ENCODE data around the gene PLXND1.

PLXND1 gene

DNA sequence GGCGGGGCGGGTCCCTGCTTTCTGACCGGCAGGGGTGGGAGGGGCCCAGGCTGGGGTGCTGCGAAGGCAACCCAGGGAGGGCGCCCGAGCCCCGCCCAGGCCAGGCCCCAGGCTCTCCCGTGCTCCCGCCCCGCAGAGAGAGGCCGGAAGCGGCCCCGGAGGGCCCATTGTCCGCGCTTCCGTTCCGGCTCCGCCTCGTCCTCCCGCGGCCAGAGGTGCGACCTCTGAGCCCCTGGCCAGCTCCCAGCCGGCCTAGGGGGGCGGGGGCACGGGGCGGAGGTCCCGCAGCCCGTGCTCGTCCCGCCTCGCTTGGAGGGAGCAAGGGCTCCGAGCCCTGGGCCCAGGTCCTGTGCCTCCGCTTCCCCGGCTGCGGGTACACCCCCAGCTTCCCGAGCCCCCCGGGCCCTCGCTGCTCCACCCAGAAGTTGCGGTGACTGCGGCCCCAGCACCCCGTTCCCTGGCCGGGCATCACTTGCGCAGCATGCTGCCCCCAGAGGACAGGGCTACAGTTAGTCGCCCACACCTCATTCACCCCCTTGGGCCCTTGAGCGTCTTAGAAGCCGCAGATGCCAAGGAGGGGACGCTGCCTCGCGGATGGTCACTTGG, 20.4 kb upstream of the PLXND1 start:
- DNase-seq: peak; percentile 74

DNA sequence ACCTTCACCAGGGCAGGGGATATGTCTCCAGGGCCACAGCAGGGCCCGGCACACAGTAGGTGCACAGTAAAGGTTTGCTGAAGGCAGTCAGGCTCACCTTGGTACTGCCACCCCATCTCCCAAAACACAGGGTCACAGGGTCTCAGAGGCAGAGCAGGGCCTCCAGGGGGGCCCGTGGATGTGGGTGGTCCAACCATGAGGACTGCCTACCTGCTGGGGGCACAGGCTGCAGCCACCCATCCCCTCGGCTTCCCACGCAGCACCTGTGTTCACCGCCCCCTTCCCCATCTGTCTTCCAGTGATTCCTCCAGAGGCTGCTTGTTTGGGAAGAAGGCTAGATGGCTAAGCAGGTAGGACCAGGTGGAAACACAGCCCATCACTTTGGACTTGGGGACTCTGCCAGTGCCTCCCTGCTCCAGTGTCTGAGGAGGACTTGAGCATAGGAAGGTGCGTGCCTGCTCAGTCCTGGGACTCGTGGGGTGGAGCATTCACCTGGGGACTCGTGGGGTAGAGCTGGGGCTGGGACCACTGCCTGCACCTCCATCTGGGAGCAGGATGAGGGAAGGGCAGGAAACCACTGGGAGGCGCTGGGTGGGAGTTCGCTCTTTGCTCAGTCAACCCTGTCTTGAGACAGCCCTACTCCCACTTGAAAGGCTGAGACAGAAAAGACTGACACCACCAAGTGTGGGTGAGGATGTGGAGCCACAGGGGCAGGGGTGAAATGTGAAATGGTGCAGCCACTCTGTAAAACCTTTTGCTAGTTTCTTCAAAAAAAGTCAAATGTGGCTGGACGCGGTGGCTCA, 18.8 kb upstream of the PLXND1 start:
- no peak for DNase-seq

DNA sequence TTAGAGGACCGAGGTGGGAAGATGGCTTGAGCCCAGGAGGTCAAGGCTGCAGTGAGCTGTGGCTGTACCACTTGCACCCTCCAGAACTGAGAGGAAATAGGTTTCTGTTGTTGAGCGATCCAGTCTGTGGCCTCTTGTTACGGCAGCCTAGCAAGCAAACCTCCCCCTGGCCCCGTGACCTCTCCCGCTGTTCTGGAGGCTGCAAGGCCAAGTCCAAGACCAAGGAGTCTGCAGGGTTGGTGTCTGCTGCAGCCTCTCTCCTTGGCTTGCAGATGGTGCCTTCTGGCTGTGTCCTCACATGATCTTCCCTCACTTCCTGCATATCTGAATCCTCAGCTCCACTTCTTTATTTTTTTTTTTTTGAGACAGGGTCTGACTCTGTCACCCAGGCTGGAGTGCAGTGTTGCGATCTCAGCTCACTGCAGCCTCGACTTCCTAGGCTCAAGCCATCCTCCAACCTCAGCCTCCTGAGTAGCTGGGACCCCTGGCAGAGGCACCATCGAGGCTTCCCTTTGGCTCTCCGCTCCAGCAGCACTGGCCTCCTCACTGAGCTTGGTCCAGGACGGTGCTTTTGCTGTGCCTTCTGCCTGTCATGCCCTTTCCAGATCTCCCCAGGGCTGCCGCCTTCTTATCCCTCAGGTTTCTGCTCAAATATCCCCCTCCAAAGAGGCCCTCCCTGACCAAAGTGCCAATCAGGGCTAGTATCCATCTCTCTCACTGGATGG, 18.0 kb upstream of the PLXND1 start:
- no peak for DNase-seq

DNA sequence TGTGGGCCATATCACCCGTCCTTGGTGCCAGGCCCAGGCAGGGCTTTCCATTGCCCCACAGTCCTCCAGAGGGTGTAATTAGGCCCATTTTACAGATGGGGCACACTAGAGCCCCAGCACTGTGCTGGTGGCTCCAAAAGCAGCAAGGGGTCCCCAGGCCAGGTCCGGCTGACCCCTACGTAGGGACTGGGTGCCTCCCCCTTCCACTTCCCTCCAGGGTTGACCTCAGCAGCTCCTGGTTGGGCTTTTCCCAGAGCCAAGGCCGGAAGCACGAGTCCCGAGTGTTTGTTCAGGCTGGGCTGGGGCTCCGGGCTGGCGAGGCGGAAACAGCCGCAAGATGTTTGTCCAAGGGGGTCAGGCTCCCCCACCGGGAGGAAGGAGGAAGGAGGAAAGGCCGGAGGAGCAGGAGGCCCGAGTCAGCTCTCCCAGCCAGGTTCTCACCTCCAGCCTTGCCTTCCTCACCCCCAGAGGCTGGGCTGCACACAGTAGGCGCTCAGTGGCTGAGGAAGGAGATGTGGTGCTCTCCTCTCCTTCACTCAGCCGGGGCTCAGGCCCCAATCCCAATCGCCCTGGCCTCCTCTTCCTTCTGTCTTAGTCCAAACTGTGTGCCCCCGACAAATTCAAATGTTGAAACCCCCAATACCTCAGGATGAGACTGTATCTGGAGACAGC, 17.1 kb upstream of the PLXND1 start:
- DNase-seq: no peak

GRCh38 chr3:129622933-129623332, 16.5 kb upstream of the PLXND1 start:
- no peak for DNase-seq

DNA sequence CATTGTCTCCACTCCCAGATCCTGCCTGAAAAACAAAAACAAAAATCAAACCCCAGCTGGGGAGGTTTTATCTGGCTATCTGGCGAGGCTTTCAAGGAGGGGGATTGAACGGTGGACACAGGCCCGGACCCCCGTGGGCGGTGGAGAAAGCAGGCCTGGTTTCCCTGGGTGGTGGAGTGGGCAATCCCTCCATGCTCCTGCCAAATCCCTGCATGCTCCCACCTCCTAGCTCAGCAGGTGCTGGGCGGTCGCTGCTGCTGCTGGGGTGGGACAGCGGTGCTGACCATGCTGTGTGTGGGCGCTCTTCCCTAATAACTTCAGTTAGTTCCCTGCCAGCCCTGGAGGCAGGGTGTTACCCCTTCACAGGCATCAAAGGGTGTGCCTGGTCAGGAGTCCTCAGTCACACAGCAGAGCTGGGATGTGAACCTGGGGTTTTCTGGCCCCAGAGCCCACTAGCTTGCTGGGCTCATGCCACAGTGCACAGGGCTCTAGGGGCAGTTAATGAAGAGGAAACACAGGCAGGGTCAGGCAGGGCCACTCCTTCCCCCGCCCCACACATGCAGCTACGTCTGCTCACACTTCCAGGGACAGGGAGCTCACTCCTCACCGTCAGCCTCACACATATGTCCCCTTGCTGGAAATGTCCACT, 15.9 kb upstream of the PLXND1 start:
- DNase-seq: no peak

- DNase-seq: no peak
Observed at GRCh38 chr3:129621626-129622225, 15.2 kb upstream of the PLXND1 start.

GRCh38 chr3:129620828-129621559, 14.5 kb upstream of the PLXND1 start:
- DNase-seq: no peak

- DNase-seq: no peak
Observed at GRCh38 chr3:129619726-129620162, 13.3 kb upstream of the PLXND1 start.

DNA sequence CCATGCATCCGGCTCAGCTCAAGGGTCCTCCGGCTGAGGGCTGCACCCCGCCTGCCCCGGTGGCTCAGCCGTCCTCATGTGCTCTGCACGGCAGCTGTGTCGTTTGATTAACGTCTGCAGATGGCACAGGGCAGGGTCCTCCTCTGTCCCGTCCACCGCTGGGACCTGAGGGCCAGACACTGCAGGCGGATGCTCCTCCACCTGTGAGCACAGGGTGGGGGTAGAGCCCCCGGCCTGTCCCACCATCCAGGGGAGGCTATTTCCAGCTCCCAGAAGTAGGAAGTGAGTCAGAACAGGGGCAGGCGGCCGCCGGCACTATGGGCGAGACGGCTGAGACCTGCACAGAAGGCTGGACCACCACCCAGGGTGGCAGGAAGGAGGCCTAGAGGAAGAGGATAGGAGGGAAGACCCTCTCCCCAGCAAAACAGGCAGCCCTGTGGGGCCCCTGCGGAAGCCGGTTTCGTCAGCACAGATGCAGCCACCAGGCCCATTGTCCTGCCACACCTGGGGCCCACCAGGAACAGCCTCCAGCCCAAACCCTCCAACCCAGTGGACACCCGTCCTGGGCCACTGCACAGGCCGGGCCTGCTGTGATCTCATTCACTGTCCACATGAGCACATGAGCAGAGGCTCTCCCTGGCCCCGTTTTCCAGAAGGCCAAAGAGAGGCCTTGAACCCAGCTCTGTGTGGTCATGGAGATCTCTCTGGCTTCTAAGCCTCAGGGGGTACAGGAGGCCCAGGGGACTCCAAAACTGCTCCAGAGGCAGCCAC, 12.6 kb upstream of the PLXND1 start:
- no peak for DNase-seq

- DNase-seq: no peak
Observed at GRCh38 chr3:129618186-129618820, 11.8 kb upstream of the PLXND1 start.

DNA sequence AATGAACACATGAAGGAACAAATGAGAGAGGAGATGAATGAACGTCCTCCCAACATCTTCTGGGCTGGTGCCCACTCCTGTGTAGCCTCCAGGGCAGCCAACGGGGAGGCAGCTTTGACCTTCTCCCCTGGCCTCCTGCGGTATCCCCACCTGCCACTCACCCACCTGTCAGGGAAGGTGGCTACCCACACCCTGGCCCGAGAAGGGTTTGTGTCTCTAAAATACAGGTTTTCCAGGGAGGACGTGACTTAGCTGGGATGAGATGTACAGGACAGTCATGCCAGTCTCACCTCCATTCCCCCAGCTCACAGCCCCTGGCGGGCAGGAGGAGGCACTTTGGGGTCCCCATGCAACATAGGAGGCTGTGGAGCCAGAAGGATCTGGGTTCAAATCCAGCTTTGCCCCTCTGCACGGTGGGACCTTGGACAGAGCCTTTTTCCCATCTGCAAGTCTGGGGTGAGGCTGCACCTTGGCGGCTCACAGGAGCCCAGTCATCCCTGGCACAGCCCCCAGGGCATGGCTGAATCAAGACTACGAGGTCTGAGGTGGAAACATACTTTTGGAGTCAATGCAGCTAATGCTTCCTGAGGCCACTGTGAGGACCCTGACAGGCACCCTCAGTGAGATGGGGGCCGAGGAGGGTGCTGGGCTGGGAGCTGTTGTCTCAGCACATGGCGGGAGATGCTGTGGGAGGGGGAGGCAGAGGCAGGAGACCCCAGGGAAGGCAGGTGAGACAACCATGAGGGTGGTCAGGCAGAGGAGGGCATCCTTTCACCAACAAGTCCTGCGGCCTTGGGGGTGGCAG, 11.1 kb upstream of the PLXND1 start:
- no peak for DNase-seq

DNA sequence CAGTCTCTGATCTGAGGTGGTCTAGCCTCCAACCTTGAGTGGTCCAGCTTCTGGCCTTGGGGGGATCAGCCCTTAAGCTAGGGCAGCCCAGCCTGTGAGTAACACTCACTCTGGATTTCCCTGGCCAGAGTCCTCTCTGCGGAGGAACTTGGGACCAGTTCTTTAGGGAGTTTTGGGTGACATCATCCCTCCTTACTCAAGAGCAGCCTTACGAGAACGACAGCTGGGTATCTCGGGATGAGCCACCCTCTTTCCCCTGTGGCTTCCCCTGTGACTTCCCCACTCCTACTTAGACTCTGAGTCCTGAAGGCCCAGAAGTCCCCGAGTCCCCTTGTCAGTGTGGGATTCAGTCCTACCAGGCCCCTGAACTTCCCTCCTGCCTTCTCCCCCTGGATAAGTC, 10.2 kb upstream of the PLXND1 start:
- DNase-seq: no peak

DNA sequence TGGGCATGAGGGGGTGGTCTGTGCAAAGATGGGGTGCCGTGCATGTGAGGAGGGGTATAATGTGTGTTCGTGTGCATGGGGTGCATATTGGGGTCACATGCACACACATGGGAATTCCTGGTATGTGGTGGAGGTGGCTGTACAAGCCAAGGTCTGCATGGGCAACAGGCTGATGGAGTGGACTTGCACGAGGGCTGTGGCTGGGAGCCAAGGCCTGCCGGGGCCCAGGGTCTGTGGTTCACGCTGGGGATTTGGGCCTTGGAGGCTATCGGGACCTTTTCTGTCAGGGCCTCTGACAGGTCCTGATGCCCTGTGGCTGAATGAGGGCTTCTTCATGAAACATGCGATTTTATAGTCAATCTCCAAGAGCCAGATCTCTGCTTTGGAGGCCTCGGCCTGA, 9.8 kb upstream of the PLXND1 start:
- DNase-seq: no peak

- no peak for DNase-seq
Observed at GRCh38 chr3:129615751-129616281, 9.3 kb upstream of the PLXND1 start.

- no peak for DNase-seq
Observed at GRCh38 chr3:129614927-129615363, 8.5 kb upstream of the PLXND1 start.

GRCh38 chr3:129614435-129614834, 8.0 kb upstream of the PLXND1 start:
- no peak for DNase-seq

GRCh38 chr3:129613367-129613740, 6.9 kb upstream of the PLXND1 start:
- no peak for DNase-seq

Measured in NCI-H1930 (cell line).